Measurements from ENCODE around the gene KRT39.
"Not testable (repeated sequence)": the region's sequence is repeated elsewhere in the genome, so short reads cannot be mapped to it uniquely, and the experiment has no call there.

The KRT39 gene

DNA sequence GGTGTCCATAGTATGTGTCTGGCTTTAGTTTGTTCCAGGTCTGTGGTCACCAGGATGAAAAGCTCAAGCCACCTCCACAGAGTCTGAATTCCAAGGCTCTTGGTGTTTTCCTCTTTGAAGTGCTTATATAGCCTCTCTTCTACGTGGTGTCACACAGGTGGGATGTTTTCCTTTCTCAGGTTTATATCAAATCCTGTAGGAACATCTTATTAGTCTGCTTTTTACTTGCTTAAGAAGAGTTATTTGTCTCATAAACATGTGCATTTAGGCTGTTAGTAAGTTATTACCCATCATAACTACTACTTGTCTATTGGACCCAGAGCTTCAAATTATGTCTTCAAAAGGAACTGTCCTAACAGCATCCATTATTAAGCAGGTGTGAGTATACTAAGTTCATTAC is at the start of gene KRT39:
TSS of gene KRT39 (minus strand) at position 101 of the 400 bp plus-strand sequence. CDS start at position 9, 92 bp downstream.
- DNase-seq (ENCODE audit: low read depth in 2 of 3, low spot score in 2 of 3): no peak

DNA sequence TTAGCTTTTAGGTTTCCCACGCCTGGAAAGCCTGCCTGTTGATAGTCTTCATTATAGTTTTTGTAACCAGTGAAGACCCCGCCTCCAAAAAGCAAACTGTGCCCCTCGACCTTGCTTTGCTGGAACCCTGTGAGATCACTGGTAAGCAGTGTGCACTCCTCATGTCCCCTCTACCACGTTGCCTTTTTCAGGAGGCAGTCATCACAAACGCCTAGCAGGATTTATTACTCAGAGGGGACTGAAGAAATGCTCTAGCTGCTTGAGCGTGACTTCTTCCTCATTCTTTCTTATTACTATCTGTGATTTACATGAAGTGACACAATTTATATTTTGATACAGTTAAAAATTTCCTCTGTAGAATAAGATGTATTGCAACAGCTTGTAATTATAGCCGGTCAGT is 48.7 kb upstream of the KRT39 start:
- no peak for DNase-seq (ENCODE audit: low read depth in 2 of 3, low spot score in 2 of 3)

DNA sequence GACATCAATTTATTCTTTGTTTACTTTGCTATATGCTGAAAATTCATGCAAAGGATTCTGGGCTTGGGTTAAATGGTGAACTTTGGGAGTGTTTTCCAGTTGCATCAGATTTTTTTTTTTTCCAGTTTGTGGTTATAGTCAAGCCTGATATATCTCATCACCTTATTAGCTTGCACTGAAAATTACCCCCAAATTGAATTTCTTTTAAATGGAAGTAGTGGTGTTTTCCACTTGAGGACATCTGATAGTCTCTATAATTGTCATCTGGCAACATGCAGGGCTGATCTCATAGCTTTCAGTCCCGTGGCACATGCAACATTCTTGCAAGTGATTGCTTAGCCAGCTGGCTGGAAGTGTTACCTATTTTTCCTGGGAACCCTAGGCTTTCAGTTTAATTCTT is 46.9 kb upstream of the KRT39 start:
- no peak for DNase-seq (ENCODE audit: low read depth in 2 of 3, low spot score in 2 of 3)

DNA sequence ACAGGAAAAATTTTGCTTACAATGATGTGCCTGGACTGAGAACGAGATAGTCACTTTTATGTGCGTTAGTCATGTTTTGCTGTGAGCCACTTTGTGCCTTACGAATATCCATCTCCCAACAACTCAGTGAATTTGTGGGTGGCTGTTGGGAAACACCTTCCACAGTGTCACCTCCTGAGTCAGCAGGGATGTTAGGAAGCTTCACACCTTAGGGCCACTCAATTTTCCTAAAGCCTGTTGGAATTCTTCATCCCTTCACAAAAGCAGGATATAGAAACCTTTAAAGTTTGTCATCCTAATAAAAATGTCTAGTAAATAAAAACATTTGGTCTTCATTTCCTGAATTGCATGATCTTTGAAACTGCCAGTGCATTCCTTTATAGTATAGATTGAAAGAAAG is 46.4 kb upstream of the KRT39 start:
- DNase-seq (ENCODE audit: low read depth in 2 of 3, low spot score in 2 of 3): no peak

DNA sequence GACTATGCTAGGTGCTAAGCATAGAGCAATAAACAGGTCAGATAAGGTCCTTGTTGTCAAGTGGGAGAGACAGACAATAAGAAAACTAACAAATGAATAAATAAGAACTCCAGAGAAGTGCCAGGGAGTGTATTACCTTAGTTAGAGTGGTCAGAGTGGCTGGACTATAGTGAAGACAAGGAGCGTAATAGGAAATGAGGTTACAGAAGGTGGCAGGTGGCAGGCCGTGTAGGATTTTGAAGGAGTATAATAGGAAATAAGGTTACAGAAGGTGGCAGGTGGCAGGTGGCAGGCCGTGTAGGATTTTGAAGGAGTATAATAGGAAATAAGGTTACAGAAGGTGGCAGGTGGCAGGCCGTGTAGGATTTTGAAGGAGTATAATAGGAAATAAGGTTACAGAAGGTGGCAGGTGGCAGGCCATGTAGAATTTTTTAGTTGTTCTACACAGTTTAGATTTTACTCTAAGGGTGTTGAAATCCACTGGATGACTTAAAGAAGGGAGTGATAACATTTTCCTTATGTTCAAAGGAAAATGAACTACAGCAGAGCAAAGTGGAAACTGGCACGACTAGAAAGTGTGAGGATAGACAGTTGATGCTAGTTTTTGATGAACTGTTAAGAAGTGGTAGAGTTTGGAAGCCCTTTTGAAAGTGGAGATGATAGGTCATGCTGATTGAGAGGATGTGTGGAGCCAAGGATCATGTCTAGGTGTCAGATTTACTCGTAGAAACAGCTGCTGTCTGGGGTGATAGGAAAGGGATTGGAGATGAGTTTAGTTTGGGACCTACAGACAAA is 45.8 kb upstream of the KRT39 start:
- DNase-seq (ENCODE audit: low read depth in 2 of 3, low spot score in 2 of 3): no peak

DNA sequence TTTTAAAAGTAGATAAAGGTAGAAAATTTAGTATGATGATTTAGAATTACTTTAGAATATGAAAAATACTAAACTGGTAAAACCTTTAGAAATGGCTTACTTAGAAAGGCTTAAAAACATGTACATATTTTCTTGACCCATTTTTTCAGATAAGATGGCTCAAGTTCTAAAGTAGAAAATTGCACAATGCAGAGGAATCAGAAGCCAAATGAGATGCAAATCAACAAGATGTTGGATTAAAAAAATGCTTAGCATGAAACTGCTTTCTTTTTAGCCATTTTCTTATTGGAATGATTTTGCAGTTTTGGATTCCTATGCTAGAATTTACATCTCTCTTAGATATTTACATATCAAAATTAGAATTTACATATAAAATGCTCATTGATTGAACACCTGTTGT is 43.7 kb upstream of the KRT39 start:
- DNase-seq (ENCODE audit: low read depth in 2 of 3, low spot score in 2 of 3): no peak

DNA sequence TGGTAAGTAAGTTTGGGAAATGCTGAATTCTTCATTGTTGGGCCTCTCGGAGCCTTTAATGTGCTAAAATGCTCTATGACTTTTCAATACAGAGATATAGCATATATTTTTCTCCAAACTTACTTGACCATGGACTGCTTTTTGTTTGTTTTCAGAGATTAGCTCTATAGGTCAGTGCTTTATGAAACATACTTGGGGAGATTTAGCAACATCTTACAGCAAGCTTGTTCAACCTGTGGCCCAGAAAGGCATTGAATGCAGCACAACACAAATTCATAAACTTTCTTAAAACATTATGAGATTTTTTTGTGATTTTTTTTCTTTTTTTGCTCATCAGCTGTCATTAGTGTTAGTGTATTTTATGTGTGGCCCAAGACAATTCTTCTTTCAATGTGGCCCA is 43.2 kb upstream of the KRT39 start:
- DNase-seq (ENCODE audit: low read depth in 2 of 3, low spot score in 2 of 3): no peak

DNA sequence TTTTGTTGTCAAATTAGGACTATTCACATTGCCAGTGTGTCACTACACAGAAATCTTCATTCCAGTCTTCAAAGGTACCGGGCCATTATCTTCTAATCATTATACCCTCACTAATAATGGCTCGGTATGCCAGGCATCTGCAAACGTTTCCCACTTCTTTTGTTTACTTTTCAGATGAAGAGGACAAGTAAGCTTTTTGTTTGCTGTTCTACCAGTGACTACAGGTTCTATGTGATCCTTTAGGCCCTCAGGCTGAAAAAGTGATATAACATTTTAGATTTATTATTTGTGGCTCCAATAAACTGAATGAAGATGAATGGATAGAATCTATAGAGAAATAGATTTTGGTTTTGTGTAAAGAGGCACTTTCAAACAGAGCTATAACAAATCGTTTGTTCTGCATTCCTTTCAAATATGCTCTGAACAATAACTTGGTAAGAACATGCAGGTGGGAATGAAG is 42.6 kb upstream of the KRT39 start:
- DNase-seq (ENCODE audit: low read depth in 2 of 3, low spot score in 2 of 3): no peak

DNA sequence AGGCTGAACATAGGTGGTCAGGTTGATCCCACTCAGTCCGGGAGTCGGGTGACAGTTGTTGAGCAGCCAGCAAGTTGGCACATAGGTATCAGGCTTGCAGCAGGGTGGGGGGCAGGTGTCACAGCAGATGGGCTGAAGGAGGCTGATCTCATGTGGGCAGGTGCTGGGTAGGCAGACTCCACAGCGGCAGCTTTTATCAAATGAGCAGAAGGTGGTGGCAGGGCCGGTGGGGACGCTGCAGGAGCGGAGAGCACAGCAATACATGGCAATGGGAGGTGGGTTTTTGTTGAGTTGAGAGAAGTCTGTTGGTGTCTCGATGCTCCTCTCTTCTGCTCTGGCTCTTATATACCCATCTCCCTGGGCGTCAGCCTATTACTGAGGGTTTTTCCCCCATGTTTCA is 42.1 kb upstream of the KRT39 start, which contains the start of gene KRTAP3-1:
TSS of gene KRTAP3-1 (minus strand) at position 318 of the 400 bp plus-strand sequence. CDS start at position 264, 54 bp downstream.
- no peak for DNase-seq (ENCODE audit: low read depth in 2 of 3, low spot score in 2 of 3)

DNA sequence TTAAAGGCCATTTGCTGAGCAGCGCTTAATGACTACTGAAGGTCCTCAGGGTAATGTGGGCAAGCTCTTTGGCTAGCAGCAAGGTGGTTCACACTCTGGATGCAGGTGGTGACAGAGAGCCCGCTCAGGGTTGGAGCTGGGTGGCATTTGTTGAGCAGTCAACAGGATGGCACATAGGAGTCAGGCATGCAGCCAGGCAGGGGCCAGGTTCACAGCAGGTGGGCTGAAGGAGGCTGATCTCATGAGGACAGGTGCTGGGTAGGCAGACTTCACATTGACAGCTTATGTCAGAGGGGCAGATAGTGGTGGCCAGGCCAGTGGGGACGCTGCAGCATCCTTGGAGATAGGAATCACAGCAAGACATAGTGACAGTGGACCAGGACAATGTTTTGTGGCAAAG is 37.6 kb upstream of the KRT39 start:
- no peak for DNase-seq (ENCODE audit: low read depth in 2 of 3, low spot score in 2 of 3)

DNA sequence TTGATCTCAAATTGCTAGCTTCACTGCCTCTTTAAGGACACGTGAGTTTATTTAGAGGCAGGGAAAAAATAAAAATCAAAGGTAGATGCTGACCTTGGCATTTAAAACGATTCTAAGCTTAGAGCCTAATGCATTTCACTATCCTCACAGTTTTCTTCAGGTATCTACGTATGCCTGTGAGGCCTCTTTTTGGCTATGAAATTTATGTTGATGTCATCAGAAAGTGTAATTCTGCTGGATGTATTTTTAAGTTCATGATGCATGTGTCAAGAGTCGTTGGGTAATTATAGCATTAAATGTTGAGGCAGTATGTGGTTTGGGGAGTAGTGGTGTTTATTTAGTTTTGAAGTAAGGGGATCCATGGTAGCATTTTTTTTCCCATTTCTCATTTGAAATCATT is 37.2 kb upstream of the KRT39 start:
- no peak for DNase-seq (ENCODE audit: low read depth in 2 of 3, low spot score in 2 of 3)

DNA sequence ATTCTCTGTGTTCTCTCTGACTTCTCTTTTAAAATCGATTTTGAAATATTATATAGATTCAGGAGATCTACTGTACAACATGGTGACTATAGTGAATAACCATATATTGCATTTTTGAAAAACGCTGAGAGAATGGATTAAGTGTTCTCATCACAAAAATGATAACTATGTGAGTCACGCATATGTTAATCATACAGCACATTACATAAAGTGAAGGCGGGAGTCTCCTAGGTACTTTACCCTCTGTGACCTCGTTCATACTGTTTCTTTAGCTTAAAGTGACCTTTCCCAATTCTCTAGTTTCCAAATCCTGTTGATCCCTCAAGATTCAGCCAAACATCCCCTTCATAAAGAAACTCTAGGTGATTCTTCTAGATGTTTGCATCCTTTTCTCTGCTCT is 36.1 kb upstream of the KRT39 start:
- no peak for DNase-seq (ENCODE audit: low read depth in 2 of 3, low spot score in 2 of 3)

DNA sequence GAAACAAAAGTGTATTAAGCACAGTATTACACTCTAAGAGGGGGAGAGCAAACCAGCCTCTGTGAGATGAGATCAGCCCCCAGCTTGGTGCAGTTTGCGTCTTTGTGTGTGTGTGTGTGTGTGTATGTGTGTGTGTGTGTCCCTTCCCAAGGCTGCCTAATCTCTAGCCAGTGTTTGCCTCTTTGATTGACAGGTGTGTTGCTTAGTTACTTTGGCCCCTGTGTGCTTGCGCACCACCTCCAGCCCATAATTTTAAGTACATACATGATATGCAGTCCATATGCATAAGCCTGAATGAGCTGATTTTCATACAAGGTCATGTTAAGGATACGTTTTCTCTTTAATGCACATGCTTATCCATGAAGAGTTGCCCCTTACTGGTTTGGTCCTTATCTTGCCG is 35.0 kb upstream of the KRT39 start:
- no peak for DNase-seq (ENCODE audit: low read depth in 2 of 3, low spot score in 2 of 3)

DNA sequence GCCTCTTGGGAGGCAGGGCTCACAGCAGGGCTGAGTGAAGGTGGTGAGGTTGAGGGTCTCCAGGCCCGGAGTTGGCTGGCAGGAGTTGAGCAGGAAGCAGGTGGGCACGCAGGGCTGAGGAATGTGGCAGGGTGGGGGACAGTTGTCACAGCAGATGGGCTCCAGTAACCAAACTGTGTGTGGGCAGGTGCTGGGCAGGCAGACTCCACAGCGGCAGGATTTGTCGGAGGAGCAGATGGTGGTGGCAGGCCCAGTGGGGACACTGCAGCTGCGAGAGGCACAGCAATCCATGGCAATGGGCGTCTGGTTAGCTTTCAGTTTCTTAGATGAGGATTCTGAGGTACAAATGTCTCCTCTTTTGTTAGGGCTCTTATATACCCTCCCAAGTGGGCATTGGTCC is 32.8 kb upstream of the KRT39 start, which contains the start of gene KRTAP3-2:
TSS of gene KRTAP3-2 (minus strand) at position 344 of the 400 bp plus-strand sequence. CDS start at position 291, 53 bp downstream.
- DNase-seq (ENCODE audit: low read depth in 2 of 3, low spot score in 2 of 3): not testable (repeated sequence)

DNA sequence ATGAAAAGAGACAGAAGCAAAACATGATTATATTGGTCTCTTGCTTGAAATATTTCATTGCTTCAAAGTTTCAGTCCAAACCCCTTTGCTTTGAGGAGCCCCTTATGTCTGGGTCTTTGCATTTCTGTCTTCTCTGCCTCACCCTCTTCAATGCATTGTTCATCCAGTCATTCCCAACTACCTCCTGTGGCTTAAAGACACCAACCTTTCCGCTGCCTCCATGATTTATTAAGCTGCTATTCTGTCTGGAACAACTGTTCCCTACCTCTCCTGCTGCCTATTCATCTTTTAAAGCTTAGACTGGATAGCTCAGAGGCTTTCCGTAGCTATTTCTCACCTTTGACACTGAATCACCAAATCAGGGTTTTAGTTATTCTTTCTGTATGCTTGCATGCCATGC is 30.6 kb upstream of the KRT39 start:
- no peak for DNase-seq (ENCODE audit: low read depth in 2 of 3, low spot score in 2 of 3)

DNA sequence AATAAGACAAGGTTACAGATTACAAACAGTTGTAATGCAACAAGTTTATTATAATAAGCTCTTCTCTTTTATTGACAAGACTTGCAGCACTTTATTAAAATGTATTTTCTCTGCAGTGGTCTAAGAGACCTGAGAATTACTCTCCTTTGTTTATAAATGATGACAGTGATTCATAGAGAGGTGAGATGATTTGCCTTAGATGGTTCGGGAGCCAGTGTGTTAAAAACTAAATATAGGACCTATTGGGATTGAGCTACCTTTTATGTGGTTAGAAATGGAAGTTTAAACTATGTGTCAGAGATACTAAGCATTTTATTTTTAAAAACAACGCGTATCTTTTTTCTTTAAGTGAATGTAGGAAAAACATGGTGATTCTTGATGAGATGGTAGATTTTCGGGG is 30.1 kb upstream of the KRT39 start:
- no peak for DNase-seq (ENCODE audit: low read depth in 2 of 3, low spot score in 2 of 3)

DNA sequence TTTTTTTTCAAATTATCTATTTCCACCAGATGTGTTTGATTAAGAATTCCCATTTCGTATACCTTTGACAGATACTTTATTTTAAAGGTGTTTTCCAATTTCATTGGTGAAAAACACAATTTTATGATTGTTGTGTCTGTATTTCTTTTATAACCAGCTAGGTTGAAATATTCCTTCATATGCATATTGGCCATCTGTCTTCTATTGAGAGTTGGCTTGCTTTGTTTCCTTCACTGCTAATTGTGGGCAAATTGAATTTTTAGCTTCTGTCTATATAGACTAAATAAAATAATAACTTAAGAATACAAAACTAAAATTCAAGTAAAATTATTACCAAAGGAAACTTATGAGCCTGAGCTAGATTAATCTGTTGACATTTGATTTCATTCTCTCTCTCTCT is 28.4 kb upstream of the KRT39 start:
- no peak for DNase-seq (ENCODE audit: low read depth in 2 of 3, low spot score in 2 of 3)

DNA sequence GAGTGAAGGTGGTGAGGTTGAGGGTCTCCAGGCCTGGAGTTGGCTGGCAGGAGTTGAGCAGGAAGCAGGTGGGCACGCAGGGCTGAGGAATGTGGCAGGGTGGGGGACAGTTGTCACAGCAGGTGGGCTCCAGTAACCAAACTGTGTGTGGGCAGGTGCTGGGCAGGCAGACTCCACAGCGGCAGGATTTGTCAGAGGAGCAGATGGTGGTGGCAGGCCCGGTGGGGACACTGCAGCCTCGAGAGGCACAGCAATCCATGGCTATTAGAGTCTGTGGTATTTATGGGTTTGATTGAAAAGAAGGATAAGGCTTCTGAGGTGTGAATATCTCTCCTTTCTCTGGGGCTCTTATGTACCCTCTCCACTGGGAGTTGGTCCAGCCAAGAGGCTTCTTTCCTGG is 27.1 kb upstream of the KRT39 start, which contains the start of gene KRTAP3-3:
TSS of gene KRTAP3-3 (minus strand) at position 326 of the 400 bp plus-strand sequence. CDS start at position 259, 67 bp downstream.
- DNase-seq (ENCODE audit: low read depth in 2 of 3, low spot score in 2 of 3): no peak

DNA sequence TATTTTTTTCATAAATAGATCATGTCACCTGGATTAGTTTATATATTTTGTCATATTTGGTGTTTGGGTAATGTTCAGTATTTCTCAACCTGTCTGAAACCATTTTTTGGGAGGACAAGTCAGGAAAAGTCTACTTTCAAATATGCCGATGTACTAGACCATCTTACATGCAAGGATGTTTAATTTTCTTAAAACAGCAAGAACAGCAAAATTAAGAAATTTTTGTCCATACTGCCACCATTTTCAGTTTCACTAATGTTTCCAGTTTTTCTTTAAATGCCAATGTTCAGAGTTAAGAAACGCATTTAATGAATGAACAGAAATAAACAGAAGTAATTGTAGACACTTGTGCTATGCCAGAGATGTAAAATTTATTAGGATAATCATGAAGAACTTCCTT is 26.3 kb upstream of the KRT39 start:
- DNase-seq (ENCODE audit: low read depth in 2 of 3, low spot score in 2 of 3): no peak

DNA sequence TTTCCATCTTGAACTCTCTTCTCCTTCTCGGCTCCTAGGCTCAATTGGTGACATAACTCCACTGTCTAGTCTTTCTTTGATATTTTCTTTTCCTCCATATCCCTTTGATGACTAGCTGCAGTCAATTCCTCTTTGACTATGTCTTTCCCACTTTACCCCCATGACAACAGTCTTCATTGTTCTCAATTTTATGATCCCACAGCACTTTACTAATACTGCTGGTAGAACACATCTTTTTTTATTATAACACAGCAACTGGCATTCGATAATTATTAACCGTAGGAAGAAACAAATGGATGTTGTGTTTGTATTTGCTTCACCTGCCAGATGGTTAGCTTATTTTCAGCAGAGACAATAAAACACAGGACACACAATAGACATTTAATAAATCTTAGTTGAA is 25.9 kb upstream of the KRT39 start:
- DNase-seq (ENCODE audit: low read depth in 2 of 3, low spot score in 2 of 3): no peak

DNA sequence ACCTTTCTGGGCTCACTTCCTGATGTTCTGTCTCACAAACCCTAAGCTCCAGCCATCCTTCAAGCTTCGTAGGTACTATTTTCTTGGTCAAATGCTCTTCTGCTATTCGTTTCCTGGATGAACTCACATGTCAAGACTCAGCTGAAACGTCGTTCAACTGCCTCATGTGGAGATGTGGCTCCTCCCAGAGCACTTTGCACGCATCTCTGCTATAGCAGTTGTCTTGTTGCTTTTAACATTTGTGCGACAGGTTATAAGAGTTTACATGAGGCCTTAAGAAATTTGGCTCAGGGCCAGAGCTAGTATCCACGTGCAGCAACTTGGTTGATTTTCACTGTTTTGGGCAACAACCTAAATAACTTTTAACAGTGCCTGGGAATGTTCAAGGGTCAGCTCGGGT is 20.2 kb upstream of the KRT39 start:
- no peak for DNase-seq (ENCODE audit: low read depth in 2 of 3, low spot score in 2 of 3)

DNA sequence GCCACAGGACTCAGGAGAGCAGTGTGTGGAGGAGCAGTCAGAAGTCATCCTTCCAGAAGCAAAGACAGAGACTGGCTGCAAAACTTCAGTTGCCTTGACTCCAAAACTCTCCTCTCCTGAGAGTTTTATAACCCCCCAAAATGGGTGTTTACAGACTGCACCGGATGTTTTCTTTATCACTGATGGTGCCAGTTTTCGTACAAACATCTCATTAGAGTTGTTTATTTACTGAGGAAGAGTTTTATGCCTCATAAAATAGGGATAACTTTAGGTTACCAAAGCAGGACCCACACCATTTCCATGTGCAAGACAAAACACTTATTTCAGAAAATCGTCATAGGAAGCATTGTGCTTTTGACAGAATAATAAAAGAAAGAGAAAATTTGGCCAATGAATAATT is 17.5 kb upstream of the KRT39 start, which contains the start of gene KRT40:
TSS of gene KRT40 (minus strand) at position 101 of the 400 bp plus-strand sequence. CDS start at position 48, 53 bp downstream.
- no peak for DNase-seq (ENCODE audit: low read depth in 2 of 3, low spot score in 2 of 3)

DNA sequence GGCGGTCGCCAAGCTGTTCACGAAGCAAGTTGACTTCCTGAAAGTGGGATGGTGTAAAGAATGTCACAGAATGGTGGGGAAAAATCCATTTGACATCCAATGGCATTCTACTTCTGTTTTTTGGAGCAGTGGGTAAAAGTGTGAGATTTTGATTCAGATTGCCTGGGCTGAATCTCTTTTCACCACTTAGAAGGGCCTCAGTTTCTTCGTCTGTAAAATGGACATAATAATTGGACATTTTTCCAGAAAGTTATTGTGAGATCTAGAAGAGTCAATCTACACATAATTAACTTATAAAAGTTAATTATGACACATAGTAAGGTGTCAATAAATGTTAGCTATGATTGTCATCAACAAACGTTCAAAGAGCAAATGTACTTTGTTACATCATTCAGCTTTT is 14.4 kb upstream of the KRT39 start:
- DNase-seq (ENCODE audit: low read depth in 2 of 3, low spot score in 2 of 3): no peak

All from activated CD8-positive, alpha-beta memory T cell treated with anti-CD3 and anti-CD28 coated beads for 48 hours (primary cell).